Measurements from ENCODE around the gene MECP2.

The MECP2 gene

GRCh38 chrX:154115750-154116149 is 18.2 kb upstream of the MECP2 start:
- no peak for DNase-seq (ENCODE audit: low spot score)

GRCh38 chrX:154115071-154115470 is 17.6 kb upstream of the MECP2 start:
- DNase-seq (ENCODE audit: low spot score), result no peak

DNA sequence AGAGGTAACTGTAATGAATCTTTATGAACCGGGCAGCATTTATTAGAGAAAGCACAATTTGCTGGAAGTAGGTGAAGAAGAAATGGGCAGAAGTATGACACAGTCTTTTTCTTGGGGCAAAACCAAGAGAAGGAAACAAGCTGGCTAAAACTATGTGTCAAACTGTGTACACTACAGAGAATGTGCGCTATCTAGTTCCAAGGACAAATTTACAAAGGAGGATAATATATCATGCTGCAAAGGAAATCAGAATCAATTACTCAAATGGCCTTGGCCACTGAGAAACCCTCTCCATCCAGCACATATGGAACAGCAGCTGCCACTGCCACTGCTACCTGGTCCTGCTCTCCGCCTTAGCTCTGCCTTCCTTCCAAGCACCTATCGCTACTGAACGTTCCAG is 17.1 kb upstream of the MECP2 start:
- DNase-seq (ENCODE audit: low spot score), result no peak

- no peak for DNase-seq (ENCODE audit: low spot score)
These were observed 16.2 kb upstream of the MECP2 start for GRCh38 chrX:154113729-154114128.

- DNase-seq (ENCODE audit: low spot score), result no peak
These were observed 1.0 kb upstream of the MECP2 start for GRCh38 chrX:154098551-154098950.

GRCh38 chrX:154097003-154097588 is 421 bp downstream of the MECP2 start:
- DNase-seq (ENCODE audit: low spot score), result peak; percentile 87

DNA sequence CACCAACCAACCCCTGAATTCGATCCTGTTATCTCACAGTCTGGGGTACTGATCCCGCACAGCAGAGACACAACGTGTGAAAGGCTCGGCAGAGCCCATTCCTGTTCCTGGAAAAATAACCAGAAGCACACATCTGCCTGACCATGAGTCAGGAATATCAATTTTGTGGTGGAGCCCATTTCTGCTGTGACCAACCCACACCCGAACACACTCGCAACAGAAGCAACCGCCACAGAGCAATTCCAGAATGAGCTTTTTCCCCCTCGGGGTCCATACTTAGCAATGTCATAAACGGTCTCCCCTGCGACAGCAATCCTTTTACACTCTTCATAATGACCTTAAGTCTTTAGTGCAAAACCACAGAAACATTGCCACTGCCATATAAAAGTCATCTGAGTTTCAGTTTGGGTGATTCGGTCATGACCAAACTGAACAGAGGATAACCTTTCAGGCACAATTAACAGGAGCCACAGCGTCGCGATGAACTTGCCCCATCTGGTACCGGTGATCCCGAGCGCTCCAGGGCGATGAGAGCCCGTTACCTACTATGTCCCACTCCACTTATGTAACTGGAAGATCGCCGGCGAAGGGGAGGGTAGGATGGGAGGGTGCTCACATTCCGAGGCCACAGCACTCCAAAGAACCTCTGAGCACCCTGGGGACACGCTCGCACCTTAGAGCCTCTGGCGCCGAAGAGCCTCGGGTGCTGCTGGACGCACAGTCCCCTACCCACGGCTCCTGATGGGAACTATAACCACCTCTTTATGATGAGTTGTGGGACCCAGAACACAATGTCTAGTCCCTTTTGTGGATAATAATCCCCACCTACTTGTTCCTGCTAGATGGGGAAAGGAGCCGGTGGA is 1.1 kb downstream of the MECP2 start:
- peak; percentile 43 for DNase-seq (ENCODE audit: low spot score)

GRCh38 chrX:154094833-154095232 is 2.7 kb downstream of the MECP2 start:
- DNase-seq (ENCODE audit: low spot score), result no peak

DNA sequence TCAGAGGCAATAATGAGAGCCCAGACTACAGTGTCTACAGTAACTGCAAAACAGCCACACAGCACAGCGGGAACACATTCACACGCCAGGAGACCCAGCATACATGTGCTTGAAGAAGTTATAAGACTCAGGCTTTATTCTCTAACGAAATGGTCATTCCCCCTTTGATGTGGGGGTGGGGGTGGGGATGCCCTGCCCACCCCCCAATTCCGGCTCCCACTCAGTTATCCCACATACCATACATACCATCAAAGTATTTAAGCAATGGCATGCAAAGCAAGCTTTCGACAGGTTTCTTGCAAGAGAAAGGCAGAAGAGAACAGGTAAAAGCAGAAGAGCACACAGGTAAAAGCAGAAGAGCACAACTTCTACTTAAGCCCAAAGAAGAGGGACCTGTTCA is 3.6 kb downstream of the MECP2 start:
- DNase-seq (ENCODE audit: low spot score), result no peak

- no peak for DNase-seq (ENCODE audit: low spot score)
These were observed 5.1 kb downstream of the MECP2 start for GRCh38 chrX:154092371-154092770.

DNA sequence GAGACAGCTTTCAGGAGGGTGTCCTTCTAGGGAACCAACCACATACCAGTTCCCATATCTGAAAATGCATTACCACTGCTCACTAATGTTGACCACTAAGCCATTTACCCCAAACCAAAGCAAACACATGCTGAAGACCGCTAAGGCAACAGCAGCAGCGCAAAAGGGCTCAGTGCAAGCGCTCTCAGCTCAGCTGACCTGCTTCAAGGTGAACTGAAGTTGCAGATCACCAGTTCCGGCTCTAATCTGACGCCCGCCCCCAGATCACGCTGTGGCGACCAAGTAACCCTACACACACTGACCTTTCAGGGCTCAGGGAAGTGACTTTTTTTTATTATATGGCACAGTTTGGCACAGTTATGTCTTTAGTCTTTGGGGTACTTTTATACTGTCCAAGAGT is 5.8 kb downstream of the MECP2 start:
- DNase-seq (ENCODE audit: low spot score), result no peak

GRCh38 chrX:154090731-154091130 is 6.8 kb downstream of the MECP2 start:
- DNase-seq (ENCODE audit: low spot score), result no peak

- no peak for DNase-seq (ENCODE audit: low spot score)
These were observed 12.8 kb downstream of the MECP2 start for GRCh38 chrX:154084449-154085300.

- DNase-seq (ENCODE audit: low spot score), result no peak
These were observed 14.4 kb downstream of the MECP2 start for GRCh38 chrX:154083126-154083517.

DNA sequence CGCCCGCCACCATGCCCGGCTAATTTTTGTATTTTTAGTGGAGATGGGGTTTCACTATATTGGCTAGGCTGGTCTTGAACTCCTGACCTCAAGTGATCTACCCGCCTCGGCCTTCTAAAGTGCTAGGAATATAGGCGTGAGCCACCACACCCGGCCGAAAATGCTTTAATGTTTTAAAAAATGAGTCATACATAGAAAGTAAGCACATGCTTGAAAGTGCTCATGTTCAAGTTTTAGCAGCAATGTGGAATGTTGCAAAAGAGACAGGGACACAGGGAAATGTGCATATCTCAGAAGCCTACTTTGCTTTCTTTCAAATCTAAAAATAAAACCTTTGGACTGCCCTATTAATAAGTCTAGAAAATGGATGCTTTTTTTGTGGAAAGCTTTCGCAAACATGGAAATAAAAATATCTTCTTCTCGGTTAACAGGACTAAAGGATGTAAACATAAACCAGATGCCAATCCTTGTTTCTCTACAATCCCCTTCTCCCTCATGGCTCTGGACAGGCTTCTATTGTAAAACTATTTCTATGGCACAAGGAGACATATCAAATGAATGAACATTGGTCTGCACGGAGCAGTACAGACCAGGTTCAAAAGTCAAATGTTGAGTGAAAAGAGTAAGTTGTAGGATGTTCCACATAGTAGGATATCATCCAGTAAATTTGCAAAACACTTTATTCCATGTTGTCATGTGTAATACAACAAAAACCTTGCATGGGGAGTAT is 15.0 kb downstream of the MECP2 start:
- peak; percentile 54 for DNase-seq (ENCODE audit: low spot score)

GRCh38 chrX:154077101-154077500 is 20.4 kb downstream of the MECP2 start:
- DNase-seq (ENCODE audit: low spot score), result no peak

DNA sequence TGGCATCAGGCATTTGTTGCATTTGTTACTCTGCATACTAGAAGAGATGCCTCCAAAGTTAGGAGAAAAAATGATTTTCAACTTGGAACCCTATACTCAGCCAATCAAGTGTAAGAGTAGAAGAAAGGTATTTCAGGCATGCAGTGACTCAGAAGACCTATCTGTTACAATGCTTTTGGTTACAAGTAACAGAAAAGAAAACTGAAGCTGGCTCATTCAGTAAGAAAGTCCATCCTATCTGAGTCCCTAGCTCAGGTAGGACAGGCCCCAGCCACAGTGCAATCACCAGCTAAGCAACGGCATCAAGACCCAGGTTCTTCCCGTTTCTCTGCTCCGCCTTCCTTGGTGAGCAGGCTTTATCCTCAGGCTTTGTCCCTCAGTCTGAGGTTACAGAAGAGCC is 23.3 kb downstream of the MECP2 start:
- DNase-seq (ENCODE audit: low spot score), result peak; percentile 62

- DNase-seq (ENCODE audit: low spot score), result no peak
These were observed 25.3 kb downstream of the MECP2 start for GRCh38 chrX:154072192-154072591.

DNA sequence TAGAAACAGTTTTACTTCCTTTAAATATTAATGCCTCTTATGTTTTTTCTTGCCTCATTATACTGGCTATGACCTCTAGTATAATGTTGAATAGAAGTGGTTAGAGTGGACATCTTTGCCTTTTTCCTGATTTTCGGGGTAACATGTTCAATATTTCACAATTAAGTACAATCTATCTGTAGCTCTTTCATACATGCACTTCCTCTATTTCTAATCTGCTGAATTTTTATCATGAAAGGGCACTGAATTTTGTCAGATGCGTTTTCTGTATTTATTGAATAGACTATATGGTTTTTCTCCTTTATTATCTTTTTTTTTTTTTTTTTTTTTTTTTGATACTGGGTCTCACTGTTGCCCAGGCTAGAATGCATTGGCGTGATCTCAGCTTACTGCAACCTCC is 29.0 kb downstream of the MECP2 start:
- DNase-seq (ENCODE audit: low spot score), result no peak

GRCh38 chrX:154064637-154065435 is 32.7 kb downstream of the MECP2 start:
- no peak for DNase-seq (ENCODE audit: low spot score)

DNA sequence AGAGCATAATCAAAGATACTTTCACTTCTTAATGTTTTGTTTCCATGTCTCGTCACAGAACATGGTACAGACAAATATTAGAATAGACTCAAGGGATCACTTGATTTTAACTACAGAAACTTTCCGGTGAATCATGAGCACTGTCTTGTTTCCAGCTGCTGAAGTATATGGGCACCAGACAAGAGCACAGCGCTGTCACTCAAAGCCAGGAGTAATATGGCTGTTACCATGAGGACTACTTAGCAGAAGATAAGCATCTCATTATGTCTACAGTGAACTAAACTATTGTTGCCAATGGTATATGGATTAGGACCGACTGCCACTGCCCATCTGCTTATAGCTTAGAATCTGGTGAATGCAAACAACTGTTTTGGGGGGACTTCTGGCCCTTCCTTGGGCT is 34.3 kb downstream of the MECP2 start:
- no peak for DNase-seq (ENCODE audit: low spot score)
